HG03108 (cell line): Measurements from ENCODE around the gene NT5DC4.

Experiments used
- ATAC-seq: cut with Tn5 transposase; IDR thresholded peaks from one replicate; pipeline ENCODE4 v1.9.1; 2021; ENCODE audit warnings: moderate library complexity; ENCODE audit not compliant: unreplicated experiment

NT5DC4 gene

GRCh38 chr2:112751451-112752197, 30.8 kb downstream of the NT5DC4 start:
- no peak for ATAC-seq

DNA sequence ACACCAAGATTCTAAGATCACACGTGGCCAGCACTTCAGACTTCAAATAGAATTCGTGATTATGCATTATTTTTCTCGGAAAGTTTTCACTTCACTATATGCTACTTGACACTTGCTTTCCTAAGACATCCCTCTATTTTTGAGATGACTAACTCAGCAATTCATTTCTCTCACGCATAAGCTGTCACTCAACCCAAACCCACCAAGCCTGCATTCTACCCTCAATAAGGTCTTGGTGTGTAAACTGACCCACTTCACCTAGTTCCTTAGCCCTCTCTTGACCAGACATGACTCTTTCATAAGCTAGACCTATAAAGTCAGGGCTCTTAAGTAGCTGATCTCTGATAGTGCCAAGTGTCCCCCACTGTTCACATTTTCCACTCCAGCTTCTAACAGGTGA, 31.8 kb downstream of the NT5DC4 start:
- no peak for ATAC-seq

GRCh38 chr2:112754564-112754963, 33.7 kb downstream of the NT5DC4 start:
- ATAC-seq = no peak

DNA sequence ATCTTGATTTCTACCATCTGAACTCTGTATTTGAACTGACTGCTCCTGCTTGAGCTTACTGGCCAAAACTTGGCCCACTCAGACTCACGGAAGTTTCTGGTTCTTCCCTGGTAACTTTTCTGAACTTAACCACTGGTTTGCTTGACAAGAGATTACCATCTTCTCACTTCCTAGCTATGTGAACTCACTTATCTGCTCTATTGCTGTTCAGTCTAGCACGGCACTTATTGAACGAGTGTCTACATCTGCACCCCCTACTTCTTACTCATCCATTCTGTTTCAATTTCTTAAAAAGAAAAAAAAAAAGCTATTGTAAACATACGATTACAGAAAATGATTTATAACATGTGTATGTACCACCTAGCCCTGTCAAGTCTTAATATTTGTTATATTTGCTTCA, 34.6 kb downstream of the NT5DC4 start:
- ATAC-seq = no peak

GRCh38 chr2:112756207-112756606, 35.4 kb downstream of the NT5DC4 start:
- ATAC-seq = no peak

DNA sequence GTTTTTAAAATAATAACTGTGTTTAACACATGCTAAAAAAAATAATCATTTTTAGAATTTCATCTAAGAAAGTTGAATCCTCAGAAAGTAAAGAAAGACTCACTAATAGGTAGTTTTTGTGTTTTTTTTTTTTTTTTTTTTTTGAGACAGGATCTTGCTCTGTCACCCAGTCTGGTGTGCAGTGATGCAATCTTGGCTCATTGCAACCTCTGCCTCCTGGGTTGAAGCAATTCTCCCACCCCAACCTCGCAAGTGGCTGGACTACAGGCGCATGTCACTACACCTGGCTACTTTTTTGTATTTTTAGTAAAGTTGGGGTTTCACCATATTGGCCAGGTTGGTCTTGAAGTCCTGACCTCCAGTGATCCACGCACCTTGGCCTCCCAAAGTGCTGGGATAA, 36.4 kb downstream of the NT5DC4 start:
- no peak for ATAC-seq

GRCh38 chr2:112758711-112759110, 37.9 kb downstream of the NT5DC4 start:
- ATAC-seq = no peak

DNA sequence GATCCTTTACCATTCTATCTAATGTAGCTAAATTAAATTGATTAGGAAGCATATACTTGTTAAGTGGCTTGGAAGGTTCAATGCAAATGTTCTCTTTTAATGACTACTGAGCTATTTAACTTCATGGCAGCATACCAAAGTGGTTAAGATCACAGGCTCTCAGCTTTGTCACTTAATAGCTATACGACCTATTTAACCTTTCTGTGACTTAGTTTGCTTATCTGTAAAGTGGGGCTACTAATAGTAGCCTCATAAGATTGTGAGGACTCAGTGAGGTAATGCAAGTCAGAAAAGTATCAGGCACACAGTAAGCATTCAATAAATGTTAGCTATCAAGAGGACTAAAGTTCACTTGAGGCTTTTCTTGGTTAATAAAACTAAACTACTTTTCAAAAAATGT, 39.3 kb downstream of the NT5DC4 start:
- ATAC-seq = no peak

DNA sequence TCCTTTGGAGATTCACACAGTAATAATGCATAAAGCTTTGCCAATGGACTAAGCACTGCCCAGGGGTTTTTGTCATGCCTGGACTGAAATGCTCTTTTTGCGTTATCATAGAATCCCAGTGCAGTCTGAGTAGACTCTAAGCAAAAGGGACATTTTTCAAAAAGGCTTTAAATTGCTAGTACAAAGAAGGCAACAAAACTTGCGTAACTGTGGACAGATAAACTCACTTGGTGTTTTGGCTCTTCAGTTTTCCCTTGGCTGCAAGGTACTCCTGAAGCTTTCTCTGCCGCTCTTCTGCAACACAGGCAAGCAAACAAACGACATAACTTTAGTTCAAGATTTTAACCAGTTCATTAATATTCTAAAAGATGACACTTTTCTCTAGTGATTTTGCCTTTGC, 41.5 kb downstream of the NT5DC4 start:
- no peak for ATAC-seq

GRCh38 chr2:112764071-112765044, 43.5 kb downstream of the NT5DC4 start, which contains the start of gene CKAP2L:
Gene CKAP2L, minus strand, starts transcription at chr2:112764609. Its CDS starts 11 bp downstream, at chr2:112764598.
- peak; percentile 99 for ATAC-seq

DNA sequence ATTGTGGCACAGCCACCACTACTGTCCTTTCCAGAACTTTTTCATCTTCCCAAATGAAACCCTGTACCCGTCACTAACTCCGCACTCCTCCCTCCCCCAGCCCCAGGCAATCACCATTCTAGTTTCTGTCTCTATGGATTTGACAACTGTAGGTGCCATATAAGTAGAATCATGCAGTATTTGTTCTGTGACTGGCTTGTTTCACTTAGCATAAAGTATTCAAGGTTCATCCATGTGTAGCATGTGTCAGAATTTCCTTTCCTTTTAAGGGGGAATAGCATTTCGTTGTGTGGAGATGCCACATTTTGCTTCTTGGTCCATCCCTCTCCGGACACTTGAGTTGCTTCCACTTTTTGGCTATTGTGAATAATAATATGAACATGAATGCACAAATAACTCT, 44.4 kb downstream of the NT5DC4 start:
- ATAC-seq = no peak

DNA sequence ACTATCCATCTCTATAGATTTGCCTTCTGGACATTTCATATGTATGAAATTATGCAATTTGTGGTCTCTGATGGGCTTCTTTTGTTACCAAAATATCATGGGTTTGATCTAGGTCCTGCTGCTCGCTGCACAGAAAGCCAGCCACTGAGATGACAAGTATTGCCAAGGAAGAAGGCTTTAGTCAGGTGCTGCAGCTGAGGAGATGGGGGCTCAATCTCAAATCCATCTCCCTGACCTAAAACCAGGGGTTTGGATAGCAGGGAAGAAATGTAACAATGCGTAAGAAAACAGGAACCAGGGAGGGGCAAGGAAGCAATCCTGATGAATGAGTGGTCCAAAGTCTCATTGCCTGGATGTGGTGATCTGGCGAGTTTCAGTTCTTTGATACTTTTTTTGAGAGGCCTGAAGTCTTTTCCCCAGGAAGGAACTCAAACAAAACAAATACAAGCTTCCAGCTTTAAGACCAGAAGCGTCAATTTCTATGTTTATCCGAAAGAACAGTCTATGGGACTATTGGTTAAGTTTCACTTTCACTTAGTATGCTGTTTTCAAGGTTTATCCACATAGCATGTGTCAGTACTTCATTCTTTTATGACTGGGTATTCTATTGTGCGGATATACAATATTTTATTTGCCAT, 47.0 kb downstream of the NT5DC4 start:
- no peak for ATAC-seq

DNA sequence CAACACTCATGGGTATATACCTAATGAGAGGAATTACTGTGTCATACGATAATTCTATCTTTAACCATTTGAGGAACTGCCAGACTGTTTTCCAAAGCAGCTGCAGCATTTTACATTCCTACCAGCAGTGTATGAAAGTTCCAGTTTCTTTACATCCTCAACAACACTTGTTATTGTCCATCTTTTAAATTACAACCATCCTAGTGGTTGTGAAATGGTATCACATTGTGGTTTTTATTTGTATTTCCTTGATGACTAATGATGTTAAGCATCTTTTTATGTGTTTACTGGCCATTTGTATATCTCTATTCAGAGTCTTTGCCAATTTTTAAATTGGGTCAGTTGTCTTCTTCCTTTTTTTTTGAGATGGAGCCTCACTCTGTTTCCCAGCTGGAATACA, 47.6 kb downstream of the NT5DC4 start:
- ATAC-seq = no peak

DNA sequence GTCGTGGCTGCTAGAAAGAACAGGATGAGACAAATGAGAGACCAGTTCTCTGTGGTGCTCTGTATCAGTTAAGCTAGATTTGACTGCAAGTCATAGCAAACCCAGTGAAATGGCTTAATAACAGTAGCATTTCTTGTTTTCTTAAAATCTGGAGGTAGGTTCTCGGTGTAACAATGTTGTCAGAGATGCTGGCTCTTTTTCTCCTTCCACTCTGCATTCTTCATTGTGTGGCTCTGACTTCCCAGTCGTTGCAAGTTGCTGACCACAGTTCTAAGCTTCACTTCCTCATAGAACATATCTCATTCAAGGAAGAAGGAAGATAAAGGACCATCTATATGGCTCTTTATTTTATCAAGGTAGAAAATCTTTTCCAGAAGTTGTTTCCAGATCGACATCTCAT, 51.5 kb downstream of the NT5DC4 start:
- ATAC-seq = no peak

- no peak for ATAC-seq
These were observed 52.2 kb downstream of the NT5DC4 start for GRCh38 chr2:112772911-112773475.

- ATAC-seq = no peak
These were observed 52.7 kb downstream of the NT5DC4 start for GRCh38 chr2:112773556-112773955.

GRCh38 chr2:112774536-112775285, 53.9 kb downstream of the NT5DC4 start:
- ATAC-seq = no peak

DNA sequence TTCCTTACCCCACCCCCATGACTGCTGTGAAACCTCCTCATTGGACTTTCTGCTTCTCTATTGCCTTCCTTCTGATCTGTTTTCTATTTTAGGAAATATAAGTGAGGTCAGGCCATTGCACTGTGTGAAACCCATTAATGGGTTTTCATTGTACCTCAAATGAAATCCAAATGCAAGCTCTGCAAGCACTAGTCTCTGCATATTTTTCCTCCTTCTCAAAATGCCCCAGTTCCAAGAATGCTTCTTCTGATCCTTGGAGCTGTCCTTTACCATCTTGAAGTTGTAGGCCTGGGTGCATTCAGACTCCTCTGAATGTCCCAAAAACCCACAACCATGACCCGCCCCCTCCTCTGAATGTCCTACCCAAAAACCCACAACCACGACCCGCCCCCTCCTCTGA, 55.3 kb downstream of the NT5DC4 start:
- no peak for ATAC-seq

DNA sequence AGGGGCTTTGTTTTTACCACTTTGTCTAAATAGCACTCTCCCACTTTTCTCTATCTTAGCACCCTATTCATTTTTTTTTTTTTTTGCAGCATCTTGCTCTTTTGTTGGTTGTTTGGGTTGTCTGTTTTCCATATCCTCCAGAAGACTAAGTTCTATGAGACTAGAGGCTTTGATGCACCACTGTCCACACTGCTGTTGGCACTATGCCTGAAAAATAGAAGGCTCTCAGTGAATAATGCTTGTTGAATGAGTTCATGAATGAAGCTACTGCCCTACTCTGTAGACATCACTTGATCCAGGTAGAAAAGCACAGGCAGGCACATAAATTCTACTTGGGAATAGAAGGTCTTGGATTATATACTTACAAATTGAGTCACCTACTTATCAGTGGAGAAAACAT, 56.2 kb downstream of the NT5DC4 start:
- no peak for ATAC-seq

GRCh38 chr2:112779598-112779997, 58.8 kb downstream of the NT5DC4 start:
- no peak for ATAC-seq
